Activated CD8-positive, alpha-beta memory T cell treated with anti-CD3 and anti-CD28 coated beads for 1 hour (primary cell): ENCODE data around the gene ACOT7.
"Not testable (repeated sequence)": the region's sequence is repeated elsewhere in the genome, so short reads cannot be mapped to it uniquely, and the experiment has no call there.

Source experiments
- DNase-seq, 2 donors: peaks; one replicate each; pipeline ENCODE4 v3.0.0-alpha.2; 2020; ENCODE audit warnings: low read depth in 1 of 2; ENCODE audit errors: extremely low read depth in 1 of 2

The ACOT7 gene

DNA sequence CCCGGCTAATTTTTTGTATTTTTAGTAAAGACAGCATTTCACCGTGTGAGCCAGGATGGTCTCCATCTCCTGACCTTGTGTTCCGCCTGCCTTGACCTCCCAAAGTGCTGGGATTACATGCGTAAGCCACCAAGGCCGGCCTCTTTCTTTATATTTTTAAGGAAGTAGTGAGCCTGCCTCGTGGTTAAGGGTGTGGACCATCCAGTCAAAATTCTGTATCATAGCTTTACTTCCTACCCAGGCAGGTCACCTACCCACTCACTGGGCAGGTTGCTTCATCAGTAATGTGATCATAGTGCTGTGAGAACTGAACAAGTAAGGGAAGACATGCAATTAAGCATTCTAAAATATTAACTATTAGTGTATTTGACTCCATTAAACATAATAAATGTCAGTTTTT is 8.1 kb upstream of the ACOT7 start:
- no peak for DNase-seq

DNA sequence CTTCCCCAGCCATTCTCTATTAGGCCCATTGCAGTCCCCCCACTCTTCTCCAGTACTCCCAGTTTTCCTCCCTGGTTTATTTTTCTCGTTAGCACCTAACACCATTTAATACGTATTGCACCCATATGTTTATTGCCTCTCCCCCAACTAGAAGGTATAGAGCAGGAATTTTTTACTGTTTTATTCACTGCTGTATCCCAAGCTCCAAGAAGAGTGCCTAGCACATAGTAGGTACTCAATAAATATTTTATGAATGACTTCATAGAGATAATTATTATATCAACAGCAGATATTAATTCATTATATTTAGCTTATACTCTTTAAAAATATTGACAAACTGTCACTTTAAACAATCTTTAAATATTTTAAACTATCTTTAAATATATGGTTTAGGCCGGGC is 5.7 kb upstream of the ACOT7 start:
- DNase-seq, result no peak

DNA sequence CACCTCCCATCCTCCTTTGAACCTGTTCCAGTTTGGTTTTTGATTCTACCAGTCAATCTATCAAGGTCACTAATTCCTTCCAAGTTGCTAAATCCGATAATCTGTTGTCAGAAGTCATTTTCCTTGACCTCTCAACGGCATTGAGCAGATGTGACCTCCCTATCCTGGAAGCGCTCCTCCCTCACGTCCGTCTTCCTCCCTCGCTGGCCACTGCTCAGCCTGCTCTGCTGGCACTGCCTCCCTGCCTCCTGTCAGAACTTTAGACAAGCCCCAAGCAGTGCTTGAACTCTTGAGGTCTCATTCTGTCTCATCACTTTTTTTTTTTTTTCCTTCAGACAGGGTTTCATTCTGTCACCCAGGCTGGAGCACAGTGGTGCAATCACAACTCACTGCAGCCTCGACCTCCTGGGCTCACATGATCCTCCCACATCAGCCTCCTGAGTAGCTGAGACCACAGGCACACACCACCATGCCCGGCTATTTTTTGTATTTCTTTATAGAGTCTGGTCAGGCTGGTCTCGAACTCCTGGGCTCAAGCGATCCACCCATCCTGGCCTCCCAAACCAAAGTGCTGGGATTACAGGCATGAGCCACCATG is 4.4 kb upstream of the ACOT7 start:
- DNase-seq, result no peak

DNA sequence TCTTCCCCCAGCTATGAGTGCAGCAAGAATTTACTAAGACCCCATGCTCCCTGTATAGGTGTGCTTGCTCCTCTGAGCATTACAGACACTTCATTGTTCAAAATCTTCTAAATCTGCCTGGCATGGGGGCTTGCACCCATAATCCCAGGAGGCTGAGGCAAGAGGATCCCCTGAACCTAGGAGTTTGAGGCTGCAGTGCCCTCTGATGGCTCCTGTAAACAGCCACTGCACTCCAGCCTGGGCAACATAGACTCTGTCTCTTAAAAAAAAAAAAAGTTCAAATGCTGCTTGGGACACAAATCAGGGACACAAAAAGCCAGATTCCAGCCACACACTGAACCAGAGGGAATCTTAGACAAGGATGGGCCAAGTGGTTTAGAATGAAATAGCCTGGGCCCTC is 3.4 kb upstream of the ACOT7 start:
- no peak for DNase-seq

DNA sequence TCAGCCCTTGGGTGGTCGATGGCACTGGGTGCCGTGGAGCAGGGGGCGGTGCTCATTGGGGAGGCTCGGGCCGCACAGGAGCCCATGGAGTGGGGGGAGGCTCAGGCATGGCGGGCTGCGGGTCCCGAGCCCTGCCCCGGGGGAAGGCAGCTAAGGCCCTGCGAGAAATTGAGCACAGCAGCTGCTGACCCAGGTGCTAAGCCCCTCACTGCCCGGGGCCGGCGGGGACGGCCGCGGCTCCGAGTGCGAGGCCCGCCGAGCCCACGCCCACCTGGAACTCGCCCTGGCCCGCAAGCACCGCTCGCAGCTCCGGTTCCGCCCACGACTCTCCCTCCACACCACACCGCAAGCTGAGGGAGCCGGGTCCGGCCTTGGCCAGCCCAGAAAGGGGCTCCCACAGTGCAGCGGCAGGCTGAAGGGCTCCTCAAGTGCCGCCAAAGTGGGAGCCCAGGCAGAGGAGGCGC is 2.2 kb upstream of the ACOT7 start:
- DNase-seq, result not testable (repeated sequence)

DNA sequence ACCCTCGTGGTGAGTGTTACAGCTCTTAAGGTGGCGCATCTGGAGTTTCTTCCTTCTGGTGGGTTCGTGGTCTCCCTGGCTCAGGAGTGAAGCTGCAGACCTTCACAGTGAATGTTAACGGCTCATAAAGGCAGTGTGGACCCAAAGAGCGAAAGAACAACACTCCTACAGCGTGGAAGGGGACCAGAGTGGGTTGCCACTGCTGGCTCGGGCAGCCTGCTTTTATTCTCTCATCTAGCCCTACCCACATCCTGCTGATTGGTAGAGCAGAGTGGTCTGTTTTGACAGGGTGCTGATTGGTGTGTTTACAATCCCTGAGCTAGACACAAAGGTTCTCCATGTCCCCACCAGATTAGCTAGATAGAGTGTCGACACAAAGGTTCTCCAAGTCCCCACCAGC is 1.6 kb upstream of the ACOT7 start:
- not testable (repeated sequence) for DNase-seq

DNA sequence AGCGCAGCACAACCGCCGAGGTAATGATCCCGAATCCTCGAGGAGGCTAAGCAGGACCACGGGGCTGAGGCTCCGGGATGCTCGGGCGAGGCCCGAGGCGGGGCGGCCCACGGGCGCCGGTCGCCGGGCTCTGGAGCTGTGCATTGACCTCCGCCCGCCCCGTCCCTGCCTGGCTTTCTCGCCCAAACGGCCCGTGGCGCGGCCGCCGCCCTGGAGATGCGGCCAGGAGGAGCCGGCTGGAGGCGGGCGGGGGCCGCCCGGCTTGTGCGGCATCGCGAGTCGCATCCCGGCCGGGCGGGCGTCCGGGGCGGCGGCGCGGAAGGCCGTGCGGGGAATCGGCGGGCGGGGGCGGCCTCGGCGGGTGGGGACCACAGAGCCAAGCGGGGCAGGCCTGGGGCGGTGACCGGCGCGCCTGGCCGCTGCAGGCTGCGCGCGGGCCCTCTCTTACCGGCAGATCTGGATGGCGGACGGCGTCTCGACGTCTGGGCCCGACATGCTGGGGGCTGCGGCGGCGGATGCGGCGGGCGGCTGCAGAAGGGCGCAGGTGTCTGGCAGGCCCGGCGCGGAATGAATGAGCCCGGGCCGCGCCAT is 663 bp downstream of the ACOT7 start:
- DNase-seq, result no peak

DNA sequence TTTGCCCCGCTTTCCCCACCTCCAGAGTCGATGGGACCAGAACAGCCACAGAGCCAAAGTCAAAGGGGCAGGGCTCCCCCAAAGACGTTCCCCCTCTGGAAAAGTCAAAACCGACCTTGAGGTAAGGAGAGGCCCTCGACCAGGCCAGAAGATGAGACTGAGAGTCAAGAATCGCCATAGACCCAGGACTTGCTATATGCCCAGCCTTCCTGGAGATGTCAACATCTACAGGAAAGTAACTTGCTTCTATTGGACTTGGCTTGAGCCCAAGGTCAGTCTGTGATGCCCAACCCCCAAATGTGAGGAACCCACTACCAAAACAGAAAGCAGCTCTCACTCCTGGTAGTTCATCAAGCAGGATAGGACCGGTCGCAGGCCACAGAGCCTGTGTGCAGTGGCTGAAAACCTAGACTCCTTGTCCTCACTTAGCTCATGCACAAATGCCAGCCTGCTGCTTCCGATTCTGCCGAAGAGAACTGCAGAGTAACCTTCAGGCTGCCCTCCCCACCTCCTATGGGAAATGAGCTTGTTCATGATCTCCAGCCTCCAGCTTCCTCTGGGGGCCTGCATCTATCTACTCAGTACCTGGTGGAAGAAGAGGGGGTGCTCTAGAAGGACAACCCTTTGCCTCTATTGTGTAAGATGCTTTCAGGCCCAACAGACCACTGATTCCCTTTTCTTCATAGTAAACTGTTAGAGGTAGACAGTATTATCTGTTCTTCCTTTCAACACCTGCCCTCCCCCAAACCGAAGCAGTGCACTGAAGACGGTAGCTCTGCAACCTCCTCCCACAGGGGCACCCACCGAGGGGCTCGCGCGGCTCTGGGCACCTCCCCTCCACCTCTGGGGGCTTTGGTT is 1.4 kb downstream of the ACOT7 start:
- no peak for DNase-seq

DNA sequence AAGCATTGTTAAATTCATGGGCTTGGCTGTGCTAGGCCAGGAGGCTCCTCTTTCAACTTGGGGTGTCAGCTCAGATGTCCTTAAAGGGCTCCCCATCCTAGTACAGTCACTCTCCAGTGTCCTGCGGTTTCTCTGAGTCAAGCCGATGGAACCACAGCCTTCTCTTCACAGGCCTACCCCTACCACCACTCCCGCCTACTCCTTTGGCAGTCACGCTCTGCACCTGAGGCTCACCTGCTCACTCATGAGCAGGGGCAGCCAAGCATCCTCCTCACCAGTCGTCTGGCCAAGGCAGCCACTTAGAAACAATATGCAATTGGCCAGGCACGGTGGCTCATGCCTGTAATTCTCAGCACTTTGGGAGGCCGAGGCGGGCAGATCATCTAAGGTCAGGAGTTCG is 3.6 kb downstream of the ACOT7 start:
- no peak for DNase-seq

DNA sequence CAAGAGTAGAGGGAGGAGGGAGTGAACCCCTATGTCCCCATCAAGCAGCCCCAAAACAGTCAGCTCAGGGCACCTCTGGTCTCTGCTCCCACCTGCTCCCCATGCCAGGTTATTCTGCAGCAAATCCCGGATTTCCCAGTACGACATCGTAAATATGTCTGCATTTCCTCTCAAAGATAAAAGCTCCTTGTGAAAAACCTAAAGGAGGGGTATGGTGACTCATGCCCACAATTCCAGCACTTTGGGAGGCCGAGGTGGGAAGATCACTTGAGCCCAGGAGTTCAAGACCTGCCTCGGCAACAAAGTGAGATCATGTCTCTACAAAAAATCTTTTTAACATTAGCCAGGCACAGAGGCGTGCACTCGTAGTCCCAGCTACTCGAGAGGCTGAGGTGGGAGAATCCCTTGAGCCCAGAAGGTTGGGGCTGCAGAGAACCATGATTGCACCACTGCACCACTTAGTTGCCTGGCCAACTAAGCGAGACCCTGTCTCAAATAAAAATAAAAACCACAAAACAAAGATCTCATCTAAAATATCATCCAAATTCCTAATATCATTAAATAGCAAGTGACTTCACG is 7.1 kb downstream of the ACOT7 start:
- no peak for DNase-seq

DNA sequence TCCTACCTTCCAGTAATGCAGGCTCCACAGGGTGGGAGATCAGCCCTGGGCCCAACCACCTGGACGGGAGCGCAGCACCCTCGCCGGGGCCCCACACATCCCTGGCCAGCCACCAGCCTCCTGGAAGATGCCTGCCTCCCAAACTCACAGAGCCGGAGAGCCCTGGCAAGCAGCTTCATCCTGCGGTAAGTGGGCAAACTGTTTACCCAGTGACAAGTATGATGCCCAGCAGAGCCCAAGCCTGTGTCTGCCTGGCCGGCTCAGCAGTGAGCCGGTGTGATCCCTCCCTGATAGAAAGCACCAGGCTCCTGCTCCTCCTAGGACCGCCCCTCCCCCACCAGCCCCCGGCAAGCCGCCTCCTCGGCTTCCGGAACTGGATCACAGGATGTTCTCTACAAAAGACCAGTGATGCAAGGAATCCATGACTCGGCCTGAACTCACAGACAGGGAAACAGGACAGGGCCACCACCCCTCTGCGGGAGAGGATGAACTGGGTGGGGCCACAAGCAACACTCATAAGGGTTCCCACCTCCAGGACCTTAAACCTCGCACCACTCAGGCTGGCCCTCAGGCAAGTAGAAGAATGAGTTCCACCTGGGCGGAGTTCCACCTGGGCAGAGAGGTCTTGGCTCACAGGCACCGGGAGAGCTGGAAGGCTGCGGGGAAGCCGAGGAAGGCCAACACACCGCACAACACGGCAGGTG is 7.9 kb downstream of the ACOT7 start:
- DNase-seq, result no peak

DNA sequence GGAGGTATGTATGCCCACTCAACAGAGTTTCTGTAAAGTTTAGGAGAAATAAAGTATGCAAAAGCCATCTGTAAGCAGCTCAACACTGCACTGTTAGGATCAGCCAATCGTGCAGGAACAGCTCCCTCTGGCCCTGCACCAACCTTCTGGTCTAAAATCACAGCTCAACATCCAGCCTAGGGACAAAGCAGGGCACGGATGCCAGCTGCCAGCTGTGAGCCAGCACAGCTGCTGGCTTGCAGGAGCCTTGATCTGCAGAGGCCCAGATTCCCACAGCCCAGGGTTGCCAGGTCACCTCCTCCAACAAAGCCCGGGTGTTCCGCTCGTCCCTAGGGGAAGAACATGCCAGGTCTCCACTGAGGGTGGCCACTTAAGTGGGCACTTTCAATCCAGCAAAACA is 8.6 kb downstream of the ACOT7 start:
- no peak for DNase-seq

DNA sequence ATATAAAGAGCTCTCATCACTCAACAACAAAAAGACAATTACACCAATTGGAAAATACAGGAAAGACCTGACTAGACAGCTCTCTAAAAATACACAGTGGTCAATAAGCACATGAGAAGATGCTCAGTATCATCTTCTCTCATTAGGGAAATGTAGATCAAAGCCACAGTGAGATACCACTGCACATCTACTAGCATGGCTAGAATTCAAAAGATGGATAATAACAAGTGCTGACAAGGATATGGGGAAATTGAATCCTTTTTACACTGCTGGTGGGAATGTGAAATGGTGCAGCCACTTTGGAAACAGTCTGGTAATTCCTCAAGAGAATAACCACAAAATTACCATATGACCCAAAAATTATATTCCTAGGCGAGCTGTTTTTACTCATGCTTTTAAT is 9.4 kb downstream of the ACOT7 start:
- DNase-seq, result no peak

DNA sequence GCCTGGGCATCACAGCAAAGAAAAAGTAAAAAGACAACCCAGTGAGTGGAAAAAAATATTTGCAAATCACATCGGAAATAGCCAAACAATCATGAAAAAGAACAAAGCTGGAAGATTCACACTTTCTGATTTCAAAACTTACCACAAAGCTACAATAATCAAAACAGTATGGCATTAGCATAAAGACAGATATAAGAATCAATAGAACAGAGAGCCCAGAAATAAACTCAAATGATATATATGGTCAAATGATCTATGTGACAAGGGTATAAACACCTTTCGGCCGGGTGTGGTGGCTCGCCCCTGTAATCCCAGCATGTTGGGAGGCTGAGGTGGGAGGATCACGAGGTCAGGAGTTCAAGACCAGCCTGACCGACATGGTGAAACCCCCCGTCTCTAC is 13.5 kb downstream of the ACOT7 start:
- no peak for DNase-seq

DNA sequence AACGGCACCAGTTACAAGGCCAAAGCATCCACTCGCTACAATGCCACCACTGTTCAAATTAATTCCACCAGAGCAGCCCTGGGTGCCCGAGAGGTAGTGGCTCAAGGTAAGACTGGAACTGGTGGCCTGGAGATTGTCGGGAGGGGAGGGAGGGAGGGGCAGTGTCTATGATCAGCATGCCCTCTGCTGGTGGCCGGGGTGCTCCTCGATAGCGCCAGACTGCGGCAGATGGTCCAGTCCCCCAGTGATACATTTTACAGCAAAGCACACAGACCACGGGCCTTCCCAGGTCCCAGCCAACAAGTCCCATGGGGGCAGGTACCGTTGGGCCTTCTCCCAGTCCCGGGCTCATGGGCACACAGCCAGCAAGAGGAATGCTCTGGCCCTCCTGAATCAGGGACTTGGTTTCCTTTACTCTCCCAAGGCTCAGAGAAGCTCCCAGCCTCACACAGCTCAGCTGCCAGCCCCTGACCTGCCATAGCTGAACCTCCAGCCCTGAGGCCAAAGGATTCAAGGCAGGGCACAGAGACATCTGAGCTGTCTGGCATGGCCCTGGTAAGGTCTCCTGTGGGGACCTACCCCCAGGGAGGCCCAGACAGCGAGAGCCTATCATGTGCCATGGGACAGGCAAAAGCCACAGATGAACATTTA is 15.3 kb downstream of the ACOT7 start:
- DNase-seq, result no peak

DNA sequence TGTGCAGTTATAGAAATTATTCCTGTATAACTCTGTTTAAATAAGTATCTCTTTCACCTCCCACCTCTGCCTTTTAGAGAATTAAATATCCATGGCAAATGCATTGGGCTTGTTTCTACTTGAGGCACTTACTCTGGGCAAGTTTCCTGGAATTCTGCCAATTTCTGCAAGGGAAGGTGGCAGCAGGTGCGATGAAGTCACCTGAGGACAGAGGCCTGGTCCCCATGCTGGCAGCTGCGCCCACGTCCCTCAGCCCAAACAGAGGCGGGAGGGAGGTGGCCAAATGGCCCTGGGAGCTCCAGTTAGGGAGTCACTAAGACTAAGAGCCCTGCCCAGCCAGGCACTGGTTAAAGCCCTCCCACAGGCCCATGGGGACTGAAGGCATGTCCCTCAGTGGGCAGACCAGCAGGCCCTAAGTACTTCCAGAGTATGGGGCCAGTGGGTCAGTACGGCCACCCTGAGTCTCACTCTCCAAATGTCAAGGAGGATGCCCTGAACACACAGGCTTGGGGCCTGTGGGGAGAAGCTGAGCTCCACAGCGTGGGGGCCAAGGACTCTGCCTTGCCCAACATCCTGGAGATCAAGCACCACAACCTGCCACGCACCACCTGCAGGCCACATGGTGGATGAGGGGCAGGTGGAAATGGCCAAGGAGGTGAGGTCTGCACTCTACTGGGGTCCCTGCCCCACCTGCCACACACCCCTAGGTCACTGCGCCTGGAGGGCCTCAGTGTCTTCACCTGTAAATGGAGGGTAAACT is 19.4 kb downstream of the ACOT7 start:
- DNase-seq, result no peak

DNA sequence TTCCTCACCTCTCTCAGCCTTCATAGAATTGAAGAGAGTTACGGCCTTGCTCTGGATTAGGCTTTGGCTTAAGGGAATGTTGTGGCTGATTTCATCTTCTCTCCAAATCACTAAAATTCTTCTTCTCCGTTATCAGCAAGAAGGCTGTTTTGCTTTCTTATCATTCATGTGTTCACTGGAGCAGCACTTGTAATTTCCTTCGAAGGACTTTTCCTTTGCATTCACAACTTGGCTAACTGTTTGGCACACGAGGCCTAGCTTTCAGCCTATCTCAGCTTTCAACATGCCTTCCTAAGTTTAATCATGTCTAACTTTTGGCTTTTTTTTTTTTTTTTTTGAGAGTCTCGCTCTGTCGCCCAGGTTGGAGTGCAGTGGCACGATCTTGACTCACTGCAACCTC is 21.3 kb downstream of the ACOT7 start:
- not testable (repeated sequence) for DNase-seq

DNA sequence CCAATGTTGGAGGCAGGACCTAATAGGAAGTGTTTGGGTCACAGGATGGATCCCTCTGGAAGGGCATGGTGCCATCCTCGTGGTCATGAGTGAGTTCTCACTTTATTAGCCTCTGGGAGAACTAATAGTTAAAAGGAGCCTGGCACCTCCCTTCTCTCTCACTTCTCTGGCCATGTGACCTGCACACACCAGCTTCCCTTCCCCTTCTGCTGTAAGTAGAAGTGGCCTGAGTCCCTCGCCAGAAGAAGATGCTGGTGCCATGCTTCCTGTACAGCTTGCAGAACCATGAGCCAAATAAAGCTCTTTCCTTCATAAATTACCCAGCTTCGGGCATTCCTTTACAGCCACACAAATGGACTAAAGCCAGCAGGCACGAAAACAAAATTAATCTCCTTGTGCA is 23.6 kb downstream of the ACOT7 start:
- DNase-seq, result no peak

DNA sequence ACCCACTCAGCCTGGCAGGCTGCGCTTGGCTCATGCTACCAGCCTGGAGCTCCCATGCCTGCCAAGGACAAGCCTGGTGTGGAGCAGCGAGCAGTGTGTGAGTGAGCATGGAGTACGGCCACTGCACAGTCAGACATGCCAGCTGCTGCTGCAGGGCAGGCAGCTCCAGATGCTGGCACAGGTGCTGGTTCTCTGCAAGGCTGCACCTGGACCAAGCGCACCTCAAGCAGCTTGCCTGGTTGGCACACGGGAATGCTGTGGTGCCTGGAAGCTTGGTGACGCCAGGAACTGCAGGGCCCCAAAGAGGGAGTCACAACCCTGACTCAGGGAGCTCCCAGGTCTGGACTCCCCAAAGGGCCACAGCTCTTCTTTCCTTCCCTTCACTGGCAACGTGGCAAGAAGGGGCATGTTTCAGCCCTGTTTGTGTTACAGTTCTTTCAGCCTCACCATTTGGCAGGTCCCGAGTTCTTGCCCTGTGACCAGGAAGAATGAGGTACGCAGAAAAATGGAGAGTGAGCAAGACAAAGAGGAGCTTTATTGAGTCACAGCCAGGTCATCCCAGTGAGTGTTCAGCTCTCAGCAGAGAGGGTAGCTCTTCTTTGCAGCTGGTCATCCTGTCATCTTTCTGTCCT is 26.1 kb downstream of the ACOT7 start:
- no peak for DNase-seq

DNA sequence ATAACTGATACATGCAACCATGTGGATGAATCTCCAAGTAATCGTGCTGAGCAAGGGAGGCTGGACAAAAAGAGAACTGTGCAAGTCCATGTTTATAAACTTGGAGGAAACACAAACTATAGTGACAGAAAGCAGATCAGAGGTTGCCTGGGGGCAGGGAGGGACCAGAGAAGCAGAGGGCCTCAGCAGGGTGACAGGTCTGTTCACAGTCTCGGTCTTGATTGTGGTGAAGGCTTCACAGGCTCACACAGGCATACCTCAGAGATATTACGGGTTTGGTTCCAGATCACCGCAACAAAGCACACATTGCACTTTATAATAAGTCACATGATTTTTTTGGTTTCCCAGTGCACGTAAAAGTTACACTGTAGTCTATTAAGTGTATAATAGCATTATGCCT is 28.5 kb downstream of the ACOT7 start:
- DNase-seq, result no peak
